ENCODE data around the gene PRKCG.

Gene PRKCG

DNA sequence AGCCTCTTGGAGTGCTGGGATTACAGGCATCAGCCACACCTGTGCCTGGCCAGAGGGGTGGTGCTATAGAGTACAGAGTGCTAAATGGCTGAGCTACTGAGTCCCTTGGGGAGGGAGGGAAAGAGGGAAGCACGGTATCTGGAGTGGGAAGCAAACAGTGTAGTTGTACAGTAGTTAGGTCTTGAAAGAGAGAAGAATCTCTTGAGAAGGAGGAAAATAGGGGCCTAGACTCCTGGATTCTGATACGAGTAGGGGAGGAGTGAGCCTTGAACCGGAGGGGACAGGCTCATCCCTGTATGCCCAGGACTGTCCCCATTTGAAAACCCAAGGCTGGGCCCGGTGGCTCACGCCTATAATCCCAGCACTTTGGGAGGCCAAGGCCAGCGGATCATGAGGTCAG, 9.2 kb upstream of the PRKCG start:
- DNase-seq = no peak

DNA sequence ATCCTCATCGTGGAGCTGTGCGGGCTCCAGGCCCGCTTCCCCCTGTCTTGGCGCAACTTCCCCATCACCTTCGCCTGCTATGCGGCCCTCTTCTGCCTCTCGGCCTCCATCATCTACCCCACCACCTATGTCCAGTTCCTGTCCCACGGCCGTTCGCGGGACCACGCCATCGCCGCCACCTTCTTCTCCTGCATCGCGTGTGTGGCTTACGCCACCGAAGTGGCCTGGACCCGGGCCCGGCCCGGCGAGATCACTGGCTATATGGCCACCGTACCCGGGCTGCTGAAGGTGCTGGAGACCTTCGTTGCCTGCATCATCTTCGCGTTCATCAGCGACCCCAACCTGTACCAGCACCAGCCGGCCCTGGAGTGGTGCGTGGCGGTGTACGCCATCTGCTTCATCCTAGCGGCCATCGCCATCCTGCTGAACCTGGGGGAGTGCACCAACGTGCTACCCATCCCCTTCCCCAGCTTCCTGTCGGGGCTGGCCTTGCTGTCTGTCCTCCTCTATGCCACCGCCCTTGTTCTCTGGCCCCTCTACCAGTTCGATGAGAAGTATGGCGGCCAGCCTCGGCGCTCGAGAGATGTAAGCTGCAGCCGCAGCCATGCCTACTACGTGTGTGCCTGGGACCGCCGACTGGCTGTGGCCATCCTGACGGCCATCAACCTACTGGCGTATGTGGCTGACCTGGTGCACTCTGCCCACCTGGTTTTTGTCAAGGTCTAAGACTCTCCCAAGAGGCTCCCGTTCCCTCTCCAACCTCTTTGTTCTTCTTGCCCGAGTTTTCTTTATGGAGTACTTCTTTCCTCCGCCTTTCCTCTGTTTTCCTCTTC, 8.0 kb upstream of the PRKCG start:
- no peak for DNase-seq

DNA sequence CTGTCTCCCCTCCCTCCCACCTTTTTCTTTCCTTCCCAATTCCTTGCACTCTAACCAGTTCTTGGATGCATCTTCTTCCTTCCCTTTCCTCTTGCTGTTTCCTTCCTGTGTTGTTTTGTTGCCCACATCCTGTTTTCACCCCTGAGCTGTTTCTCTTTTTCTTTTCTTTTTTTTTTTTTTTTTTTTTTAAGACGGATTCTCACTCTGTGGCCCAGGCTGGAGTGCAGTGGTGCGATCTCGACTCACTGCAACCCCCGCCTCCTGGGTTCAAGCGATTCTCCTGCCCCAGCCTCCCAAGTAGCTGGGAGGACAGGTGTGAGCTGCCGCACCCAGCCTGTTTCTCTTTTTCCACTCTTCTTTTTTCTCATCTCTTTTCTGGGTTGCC, 7.4 kb upstream of the PRKCG start:
- DNase-seq = no peak

DNA sequence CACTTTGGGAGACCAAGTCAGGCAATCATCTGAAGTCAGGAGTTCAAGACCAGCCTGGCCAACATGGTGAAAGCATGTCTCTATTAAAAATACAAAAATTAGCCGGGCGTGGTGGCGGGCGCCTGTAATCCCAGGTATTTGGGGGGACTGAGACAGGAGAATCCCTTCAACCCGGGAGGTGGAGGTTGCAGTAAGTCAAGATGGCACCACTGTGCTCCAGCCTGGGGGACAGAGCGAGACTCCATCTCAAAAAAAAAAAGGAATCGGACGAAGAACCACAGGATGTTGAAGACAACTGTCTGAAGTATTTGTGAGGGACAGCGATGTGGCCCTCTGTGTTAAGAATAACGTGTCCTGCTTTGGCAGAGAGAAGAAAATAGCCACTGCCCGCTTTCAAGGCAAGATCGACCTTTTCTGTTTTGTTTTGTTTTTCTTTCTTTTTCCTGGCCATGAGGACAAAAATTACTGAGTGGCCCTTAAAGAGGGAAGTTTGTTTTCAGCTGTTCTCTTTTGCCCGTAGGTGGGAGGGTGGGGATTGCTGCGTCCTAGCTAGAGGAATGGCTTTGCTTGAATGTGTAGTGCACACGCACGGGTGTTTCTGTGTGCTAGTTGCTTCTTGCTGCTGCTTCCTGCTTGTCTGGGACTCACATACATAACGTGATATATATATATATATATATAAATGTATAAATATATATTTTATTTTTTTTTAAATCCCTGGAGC, 6.2 kb upstream of the PRKCG start:
- DNase-seq = no peak

DNA sequence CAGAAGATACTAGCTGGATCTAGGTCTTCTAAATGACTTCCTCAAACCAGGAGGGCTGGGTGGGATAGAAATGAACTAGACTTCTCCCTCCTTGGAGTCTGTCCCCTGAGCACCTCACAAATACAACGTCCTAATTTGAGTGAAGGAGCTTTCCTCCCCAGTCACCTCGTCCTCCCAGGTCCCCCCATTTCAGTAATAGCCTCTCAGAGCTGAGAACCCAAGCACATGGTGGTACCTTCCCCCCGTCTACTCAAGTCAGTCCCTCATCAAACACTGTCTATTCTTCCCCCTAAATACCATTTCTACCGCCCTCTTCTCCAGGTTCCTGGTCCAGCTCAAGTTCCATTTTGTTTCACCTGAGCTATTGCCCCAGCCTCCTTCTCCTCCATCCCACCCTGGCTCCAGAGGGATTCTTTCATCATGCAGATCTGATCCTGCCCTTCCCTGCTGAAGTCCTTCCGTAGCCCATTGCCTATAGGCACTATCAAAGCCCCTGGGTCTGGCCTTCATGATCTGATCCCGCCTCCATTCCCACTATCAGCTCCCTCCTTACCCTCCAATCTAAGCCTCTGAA, 5.3 kb upstream of the PRKCG start:
- DNase-seq = no peak

GRCh38 chr19:53877361-53877766, 4.6 kb upstream of the PRKCG start:
- DNase-seq = no peak

DNA sequence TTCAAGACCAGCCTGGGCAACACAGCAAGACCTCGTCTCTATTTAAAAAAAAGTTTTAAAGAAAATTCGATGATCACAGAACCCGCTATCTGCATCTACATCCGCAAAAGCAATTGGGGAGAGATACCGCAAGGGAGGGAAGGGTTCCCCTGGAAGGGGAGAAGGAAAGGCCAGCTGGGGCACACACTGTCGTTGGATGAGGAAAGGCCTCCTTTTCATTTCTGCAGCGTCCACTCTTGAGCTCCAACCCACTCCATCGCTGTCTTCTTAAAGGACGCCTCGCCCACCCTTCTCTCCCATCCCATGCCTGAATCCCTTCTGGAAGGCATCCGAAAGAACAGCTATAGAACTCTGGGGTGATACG, 3.2 kb upstream of the PRKCG start:
- no peak for DNase-seq

DNA sequence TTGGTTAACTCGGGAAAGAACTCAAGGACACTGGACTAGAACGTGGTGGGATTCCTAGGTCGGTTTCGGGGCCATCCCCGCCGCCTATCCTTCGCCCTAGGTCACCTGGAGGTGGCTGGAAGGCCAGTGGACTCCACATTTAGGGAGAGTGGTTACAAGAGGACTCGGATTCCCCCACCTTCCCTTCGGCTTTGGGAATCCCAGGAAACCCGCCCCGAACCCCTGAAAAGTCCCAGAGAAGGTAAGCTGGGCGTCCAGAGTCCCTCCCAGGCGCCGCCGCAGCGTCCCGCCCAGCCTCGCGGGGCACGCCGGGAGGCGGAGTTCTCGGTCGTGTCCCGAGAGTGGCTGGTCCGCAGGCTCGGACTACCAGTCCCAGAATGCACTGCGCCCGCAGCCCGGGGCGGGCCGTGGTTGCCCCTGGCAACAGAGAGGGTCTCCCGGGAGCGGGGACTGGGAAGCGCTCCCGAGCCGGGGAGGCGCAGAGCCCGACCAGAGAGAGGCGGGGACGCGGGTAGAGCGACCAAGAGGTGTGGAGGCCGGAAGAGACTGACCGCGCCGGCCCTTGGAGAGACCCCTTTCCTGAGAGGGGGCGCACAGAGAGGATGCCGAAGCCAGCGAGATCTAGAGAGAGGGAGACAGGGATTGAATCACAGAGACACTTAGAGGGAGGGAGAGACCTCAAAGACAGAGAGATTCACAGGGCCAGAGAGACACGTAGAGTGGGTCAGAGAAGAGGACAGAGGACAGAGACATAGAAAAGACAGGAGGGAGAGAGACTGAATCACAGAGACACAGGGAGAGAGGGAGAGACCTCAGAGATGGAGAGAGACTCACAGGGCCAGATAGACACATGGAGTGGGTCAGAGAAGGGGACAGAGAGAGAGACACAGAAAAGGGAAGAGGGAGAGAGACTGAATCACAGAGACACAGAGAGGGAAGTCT, 2.6 kb upstream of the PRKCG start:
- peak; percentile 84 for DNase-seq

DNA sequence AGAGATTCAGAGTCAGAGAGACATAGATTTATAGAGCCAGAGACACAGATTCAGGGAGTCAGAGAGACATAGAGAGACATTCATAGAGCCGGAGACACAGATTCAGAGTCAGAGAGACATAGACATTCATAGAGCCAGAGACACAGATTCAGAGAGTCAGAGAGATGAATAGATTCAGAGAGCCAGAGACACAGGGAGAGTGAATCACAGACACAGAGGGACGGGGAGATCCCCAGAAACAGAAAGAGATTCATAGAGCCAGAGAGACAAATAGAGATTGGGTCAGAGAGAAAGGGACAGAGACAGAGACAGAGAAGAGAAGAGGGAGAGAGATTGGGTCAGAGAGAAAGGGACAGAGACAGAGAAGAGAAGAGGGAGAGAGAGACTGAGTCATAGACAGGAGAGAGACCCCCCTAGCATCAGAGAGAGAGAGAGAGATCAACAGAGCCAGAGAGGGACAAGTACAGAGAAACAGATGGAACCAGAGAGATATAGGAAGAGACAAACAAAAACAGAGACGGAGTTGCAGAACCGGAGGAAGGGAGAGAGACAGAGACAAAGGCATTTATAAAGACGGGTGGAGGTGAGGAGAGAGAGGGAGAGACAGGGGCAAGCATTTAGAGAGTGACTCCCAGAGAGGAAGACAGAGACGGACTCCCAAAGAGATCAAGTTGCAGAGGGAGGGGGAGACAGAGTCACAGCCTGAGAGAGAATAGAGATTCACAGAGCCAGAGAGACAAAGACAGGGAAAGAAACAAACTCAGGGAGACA, 1.1 kb upstream of the PRKCG start:
- no peak for DNase-seq

DNA sequence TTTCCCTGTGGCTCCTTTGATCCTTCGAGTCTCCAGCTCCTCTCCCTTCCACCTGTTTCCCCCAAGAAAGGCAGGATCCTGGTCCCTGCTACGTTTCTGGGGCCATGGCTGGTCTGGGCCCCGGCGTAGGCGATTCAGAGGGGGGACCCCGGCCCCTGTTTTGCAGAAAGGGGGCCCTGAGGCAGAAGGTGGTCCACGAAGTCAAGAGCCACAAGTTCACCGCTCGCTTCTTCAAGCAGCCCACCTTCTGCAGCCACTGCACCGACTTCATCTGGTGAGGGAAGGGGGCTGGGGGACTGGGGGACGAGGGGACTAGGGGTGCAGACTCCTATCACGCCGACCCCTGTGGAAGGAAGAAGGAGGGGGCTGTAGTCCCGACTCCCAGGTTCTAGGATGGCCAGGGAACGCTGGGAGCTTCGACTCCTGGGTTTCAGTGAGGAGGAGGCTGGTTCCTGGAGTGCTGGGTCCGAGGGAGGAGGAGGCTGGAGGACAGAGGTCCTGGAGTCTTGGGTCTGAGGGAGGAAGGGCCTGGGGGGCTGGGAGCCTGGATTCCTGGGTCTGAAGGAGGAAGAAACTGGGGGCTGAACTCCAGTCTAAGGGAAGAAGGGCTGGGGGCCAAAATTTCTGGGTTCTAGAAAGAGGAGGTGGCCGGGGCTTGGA, 524 bp downstream of the PRKCG start:
- DNase-seq = no peak

DNA sequence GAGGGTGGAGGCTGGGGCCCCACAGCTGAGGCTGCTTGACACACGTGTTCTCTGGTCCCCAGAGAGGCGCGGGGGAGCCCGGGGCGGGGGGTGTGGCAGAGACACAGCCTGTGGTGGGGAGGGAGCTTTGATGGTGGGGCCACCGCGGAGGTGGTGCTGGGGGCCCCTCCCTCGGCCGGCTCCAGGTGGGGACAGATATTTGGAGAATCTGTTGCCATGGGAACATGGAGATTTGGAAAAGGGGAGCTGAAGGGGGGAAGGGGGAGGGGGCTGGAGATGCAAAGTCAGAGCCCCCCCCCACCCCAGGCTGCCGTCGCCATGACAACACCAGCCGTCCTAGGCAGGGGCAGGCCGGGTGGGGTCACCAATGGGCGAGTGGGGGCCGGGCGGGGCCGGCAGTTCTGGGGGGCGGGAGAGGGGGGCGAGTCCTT, 1.2 kb downstream of the PRKCG start:
- DNase-seq = no peak

GRCh38 chr19:53883741-53884140, 1.7 kb downstream of the PRKCG start:
- no peak for DNase-seq

GRCh38 chr19:53884256-53884655, 2.3 kb downstream of the PRKCG start:
- DNase-seq = no peak

- no peak for DNase-seq
Measured at GRCh38 chr19:53885036-53885435, 3.0 kb downstream of the PRKCG start.

- no peak for DNase-seq
Measured at GRCh38 chr19:53892301-53892980, 10.4 kb downstream of the PRKCG start.

GRCh38 chr19:53892981-53893325, 11.0 kb downstream of the PRKCG start:
- no peak for DNase-seq

- no peak for DNase-seq
Measured at GRCh38 chr19:53894707-53895106, 12.7 kb downstream of the PRKCG start.

DNA sequence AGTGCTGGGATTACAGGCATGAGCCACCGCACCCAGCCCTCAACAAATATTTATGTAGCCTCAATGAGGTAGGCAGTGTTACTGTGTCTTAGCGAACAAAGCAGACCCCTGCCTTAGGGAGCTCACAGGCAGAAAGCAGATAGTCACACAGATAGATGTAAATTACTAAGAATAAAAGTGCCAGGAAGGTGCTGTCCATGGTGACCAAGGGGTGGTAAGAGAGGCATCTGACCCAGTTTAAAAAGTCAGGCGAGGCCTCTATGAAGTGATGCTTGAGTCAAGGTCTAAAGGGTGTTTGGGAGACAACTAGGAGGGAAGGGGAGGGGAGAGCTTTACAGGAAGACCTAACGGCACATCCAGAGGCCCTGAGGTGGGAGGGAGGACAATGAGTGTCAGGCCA, 14.7 kb downstream of the PRKCG start:
- no peak for DNase-seq

GRCh38 chr19:53897459-53897858, 15.5 kb downstream of the PRKCG start:
- no peak for DNase-seq

GRCh38 chr19:53898166-53898565, 16.2 kb downstream of the PRKCG start:
- DNase-seq = no peak

Measured in activated CD4-positive, alpha-beta T cell treated with anti-CD3 and anti-CD28 coated beads, Interleukin-2, amount 50 U/mL, for 16 hours (primary cell).